H1 (cell line): Measurements from ENCODE around the gene POLR1G. TPM values are rescaled to one million over a fixed set of nuclear protein-coding genes. Genes with fewer than 3 reads are reported as not detected.

ENCODE experiments used
- NANOG ChIP-seq: IDR thresholded peaks from 2 replicates; pipeline ENCODE4 v1.6.1; 2011; ENCODE audit warnings: low read length, low read depth, mild to moderate bottlenecking, inconsistent platforms; ENCODE audit not compliant: insufficient read depth, poor library complexity, severe bottlenecking
- NRF1 ChIP-seq: IDR thresholded peaks from 2 replicates; pipeline ENCODE4 v1.6.1; 2011; ENCODE audit warnings: mild to moderate bottlenecking, low read depth, low read length, improper control_type of control experiment
- RBBP5 ChIP-seq: IDR thresholded peaks from 2 replicates; pipeline ENCODE4 v1.7.1; 2012; ENCODE audit warnings: low read depth, mild to moderate bottlenecking, inconsistent platforms, low read length, moderate library complexity, borderline replicate concordance
- SIRT6 ChIP-seq: IDR thresholded peaks from one replicate; pipeline ENCODE4 v1.7.1; 2012; ENCODE audit warnings: low read length, inconsistent platforms
- SUZ12 ChIP-seq: fragments of 200-600 bp; sonication (generic); IDR thresholded peaks from 2 replicates; pipeline ENCODE4 v1.6.1; 2012; ENCODE audit warnings: mild to moderate bottlenecking, inconsistent platforms, low read length, moderate library complexity, mixed read lengths
- polyA plus RNA-seq, 7 experiments: library from polyadenylated mRNA; depleted of rRNA in 3 of 7; stranded (reverse) in 5 of 7; unstranded in 2 of 7; fragments of >200 nt in 5 of 7; fragments of 200-250 nt in 2 of 7; gene quantifications; 1 replicate in 5 of 7; 2 replicates in 1 of 7; 4 replicates in 1 of 7; pipeline versions ENCODE4 v1.2.1 to v1.2.3, GENCODE V29; 2011 to 2013; ENCODE audit warnings: missing spikeins in 2 of 7, mixed read lengths in 2 of 7
- total RNA-seq: library from RNA; stranded (reverse); fragmentation: NEBNext Ultra II Directional; extraction: Animal tissue kit (Norgen Biotek cat#: 25700); gene quantifications from 2 replicates; pipeline ENCODE4 v1.2.1, GENCODE V29; 2021

Gene POLR1G
- total and polyA plus RNA-seq, 2 of the 8 experiments (the other 6 are each of a cell fraction or from before 2014, with no cell fraction given), result 16.8 to 34.8 TPM

GRCh38 chr19:45420356-45420755 is 13.9 kb downstream of the POLR1G start (continued):
- TF ChIP-seq NRF1 (no peak), SUZ12 (no peak), RBBP5 (no peak), SIRT6 (no peak), NANOG (no peak)
